Liver (tissue), 3 donors: ENCODE results near the gene C10orf71.

Experiments
- FOXA1 ChIP-seq: IDR thresholded peaks from 2 replicates; pipeline ENCODE4 v1.6.1; 2016; ENCODE audit warnings: antibody characterized with exemption
- GABPA ChIP-seq, 2 donors: IDR thresholded peaks in 1 of 2; conservative IDR thresholded peaks in 1 of 2; 2 replicates each; pipeline ENCODE4 v1.6.1; 2016; ENCODE audit warnings: antibody characterized with exemption in 2 of 2, mild to moderate bottlenecking in 1 of 2, moderate library complexity in 1 of 2
- JUND ChIP-seq, 2 donors: IDR thresholded peaks; 2 replicates each; pipeline ENCODE4 v1.6.1; 2016; ENCODE audit warnings: antibody characterized with exemption in 2 of 2
- MAX ChIP-seq: IDR thresholded peaks from 2 replicates; pipeline ENCODE4 v1.6.1; 2016; ENCODE audit warnings: antibody characterized with exemption
- RAD21 ChIP-seq, 2 donors: IDR thresholded peaks; 2 replicates each; pipeline ENCODE4 v1.6.1; 2016; ENCODE audit warnings: antibody characterized with exemption in 2 of 2, mild to moderate bottlenecking in 2 of 2
- RXRA ChIP-seq, 2 donors: IDR thresholded peaks; 2 replicates each; pipeline ENCODE4 v1.6.1; 2017 to 2018; ENCODE audit warnings: antibody characterized with exemption in 2 of 2, mild to moderate bottlenecking in 1 of 2
- TAF1 ChIP-seq: conservative IDR thresholded peaks from 2 replicates; pipeline ENCODE4 v1.6.1; 2016; ENCODE audit warnings: antibody characterized with exemption, mild to moderate bottlenecking
- YY1 ChIP-seq: IDR thresholded peaks from 2 replicates; pipeline ENCODE4 v1.6.1; 2016; ENCODE audit warnings: antibody characterized with exemption, mild to moderate bottlenecking
- ZBTB33 ChIP-seq: IDR thresholded peaks from 2 replicates; pipeline ENCODE4 v1.6.1; 2016; ENCODE audit warnings: antibody characterized with exemption
- TF ChIP-seq, protein P1 (sequence below): fragments of 150-350 bp; IDR thresholded peaks from 2 replicates; pipeline ENCODE4 v1.5.1; 2017; ENCODE audit warnings: improper control_type of control experiment, low read depth, low read length; ENCODE audit not compliant: missing input control
- TF ChIP-seq, protein P2 (sequence below): IDR thresholded peaks from 2 replicates; pipeline ENCODE4 v1.6.1; 2016; ENCODE audit warnings: antibody characterized with exemption, mild to moderate bottlenecking
- donor health status: healthy.
- donor health status: healthy.

GRCh38 chr10:49294731-49295130, 4.2 kb upstream of the C10orf71 start:
- TF ChIP-seq, protein P1, sequence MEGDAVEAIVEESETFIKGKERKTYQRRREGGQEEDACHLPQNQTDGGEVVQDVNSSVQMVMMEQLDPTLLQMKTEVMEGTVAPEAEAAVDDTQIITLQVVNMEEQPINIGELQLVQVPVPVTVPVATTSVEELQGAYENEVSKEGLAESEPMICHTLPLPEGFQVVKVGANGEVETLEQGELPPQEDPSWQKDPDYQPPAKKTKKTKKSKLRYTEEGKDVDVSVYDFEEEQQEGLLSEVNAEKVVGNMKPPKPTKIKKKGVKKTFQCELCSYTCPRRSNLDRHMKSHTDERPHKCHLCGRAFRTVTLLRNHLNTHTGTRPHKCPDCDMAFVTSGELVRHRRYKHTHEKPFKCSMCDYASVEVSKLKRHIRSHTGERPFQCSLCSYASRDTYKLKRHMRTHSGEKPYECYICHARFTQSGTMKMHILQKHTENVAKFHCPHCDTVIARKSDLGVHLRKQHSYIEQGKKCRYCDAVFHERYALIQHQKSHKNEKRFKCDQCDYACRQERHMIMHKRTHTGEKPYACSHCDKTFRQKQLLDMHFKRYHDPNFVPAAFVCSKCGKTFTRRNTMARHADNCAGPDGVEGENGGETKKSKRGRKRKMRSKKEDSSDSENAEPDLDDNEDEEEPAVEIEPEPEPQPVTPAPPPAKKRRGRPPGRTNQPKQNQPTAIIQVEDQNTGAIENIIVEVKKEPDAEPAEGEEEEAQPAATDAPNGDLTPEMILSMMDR: no peak
- TF ChIP-seq RAD21 (IDR thresholded peaks at IDR 0.05) (no peak), MAX (no peak), TAF1 (no peak), GABPA (IDR thresholded peaks at IDR 0.05 in 1 of 2, conservative IDR thresholded peaks at IDR 0.05 in 1 of 2) (no peak), FOXA1 (no peak), ZBTB33 (no peak), YY1 (no peak), RXRA (IDR thresholded peaks at IDR 0.05) (no peak), JUND (IDR thresholded peaks at IDR 0.05) (no peak)
- TF ChIP-seq, protein P2, sequence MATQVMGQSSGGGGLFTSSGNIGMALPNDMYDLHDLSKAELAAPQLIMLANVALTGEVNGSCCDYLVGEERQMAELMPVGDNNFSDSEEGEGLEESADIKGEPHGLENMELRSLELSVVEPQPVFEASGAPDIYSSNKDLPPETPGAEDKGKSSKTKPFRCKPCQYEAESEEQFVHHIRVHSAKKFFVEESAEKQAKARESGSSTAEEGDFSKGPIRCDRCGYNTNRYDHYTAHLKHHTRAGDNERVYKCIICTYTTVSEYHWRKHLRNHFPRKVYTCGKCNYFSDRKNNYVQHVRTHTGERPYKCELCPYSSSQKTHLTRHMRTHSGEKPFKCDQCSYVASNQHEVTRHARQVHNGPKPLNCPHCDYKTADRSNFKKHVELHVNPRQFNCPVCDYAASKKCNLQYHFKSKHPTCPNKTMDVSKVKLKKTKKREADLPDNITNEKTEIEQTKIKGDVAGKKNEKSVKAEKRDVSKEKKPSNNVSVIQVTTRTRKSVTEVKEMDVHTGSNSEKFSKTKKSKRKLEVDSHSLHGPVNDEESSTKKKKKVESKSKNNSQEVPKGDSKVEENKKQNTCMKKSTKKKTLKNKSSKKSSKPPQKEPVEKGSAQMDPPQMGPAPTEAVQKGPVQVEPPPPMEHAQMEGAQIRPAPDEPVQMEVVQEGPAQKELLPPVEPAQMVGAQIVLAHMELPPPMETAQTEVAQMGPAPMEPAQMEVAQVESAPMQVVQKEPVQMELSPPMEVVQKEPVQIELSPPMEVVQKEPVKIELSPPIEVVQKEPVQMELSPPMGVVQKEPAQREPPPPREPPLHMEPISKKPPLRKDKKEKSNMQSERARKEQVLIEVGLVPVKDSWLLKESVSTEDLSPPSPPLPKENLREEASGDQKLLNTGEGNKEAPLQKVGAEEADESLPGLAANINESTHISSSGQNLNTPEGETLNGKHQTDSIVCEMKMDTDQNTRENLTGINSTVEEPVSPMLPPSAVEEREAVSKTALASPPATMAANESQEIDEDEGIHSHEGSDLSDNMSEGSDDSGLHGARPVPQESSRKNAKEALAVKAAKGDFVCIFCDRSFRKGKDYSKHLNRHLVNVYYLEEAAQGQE: no peak
